ENCODE results near the gene GLIPR1L2. TPM values are rescaled to one million over a fixed set of nuclear protein-coding genes. Genes with fewer than 3 reads are reported as not detected.
"Not testable (repeated sequence)": the region's sequence is repeated elsewhere in the genome, so short reads cannot be mapped to it uniquely, and the experiment has no call there.

GLIPR1L2 gene
- not detected for polyA plus RNA-seq (2012; ENCODE audit: insufficient read depth, insufficient read length, low read depth)

DNA sequence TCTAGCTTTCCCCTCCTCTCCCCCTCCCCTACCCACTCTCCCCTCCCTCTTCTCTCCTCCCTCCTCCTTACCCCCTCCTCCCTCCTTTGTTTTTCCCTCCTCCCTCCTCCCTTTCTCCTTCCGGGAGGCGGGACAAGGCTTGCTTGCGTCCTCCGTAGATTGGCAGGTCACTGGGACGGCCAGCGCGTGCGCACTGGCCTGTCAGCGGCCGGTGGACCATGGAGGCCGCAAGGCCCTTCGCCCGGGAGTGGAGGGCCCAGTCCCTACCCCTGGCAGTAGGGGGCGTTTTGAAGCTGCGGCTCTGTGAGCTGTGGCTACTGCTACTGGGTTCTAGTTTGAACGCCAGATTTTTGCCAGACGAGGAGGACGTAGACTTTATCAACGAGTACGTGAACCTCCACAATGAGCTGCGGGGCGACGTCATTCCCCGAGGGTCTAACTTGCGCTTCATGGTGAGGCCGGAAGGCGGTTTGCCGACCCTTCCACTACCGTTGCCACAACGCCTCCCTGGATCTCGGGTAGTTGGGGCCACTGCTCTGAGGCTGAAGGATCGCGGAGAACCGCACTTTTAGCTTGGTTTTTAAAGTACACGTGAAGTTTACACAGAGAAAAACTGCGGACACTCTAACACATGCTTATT lies at the start of gene GLIPR1L2:
GLIPR1L2 (plus strand) TSS at position 191 of the 640 bp plus-strand sequence; CDS start at position 219, 28 bp downstream.
- Histone ChIP-seq H3K9me3 (no peaks in the 10 kb centered on the region), H3K4me1 (peaks cover 5% of the 10 kb centered on the region; the same call in 1 of the 2 replicates), H3K27me3 (peaks cover 1% of the 10 kb centered on the region; the same call in 1 of the 2 replicates), H3K4me3 (ENCODE audit: low read depth, low read length) (peak within 1 kb of the TSS; percentile 68), H3K36me3 (no peaks in the 10 kb centered on the region)
- TF ChIP-seq CTCF (IDR thresholded peaks at IDR 0.05; ENCODE audit: low read depth, low read length), result peak; percentile 92
- DNase-seq, result peak; percentile 97

GRCh38 chr12:75341873-75342272 lies 49.0 kb upstream of the GLIPR1L2 start:
- Histone ChIP-seq H3K27me3 (peaks cover 12% of the 10 kb centered on the region), H3K36me3 (no peaks in the 10 kb centered on the region), H3K4me1 (no peaks in the 10 kb centered on the region), H3K4me3 (ENCODE audit: low read depth, low read length) (no peak overlapping the region), H3K9me3 (no peaks in the 10 kb centered on the region)
- DNase-seq, result no peak
- no peak for TF ChIP-seq CTCF (IDR thresholded peaks at IDR 0.05; ENCODE audit: low read depth, low read length)

- Histone ChIP-seq H3K4me3 (ENCODE audit: low read depth, low read length) (no peak overlapping the region), H3K27me3 (peaks cover 16% of the 10 kb centered on the region), H3K9me3 (no peaks in the 10 kb centered on the region), H3K36me3 (no peaks in the 10 kb centered on the region), H3K4me1 (no peaks in the 10 kb centered on the region)
- TF ChIP-seq CTCF (IDR thresholded peaks at IDR 0.05; ENCODE audit: low read depth, low read length), result no peak
- no peak for DNase-seq
Measured at GRCh38 chr12:75345531-75345930, 45.4 kb upstream of the GLIPR1L2 start.

- not testable (repeated sequence) for H3K36me3 ChIP-seq; H3K9me3 ChIP-seq; H3K4me1 ChIP-seq; H3K4me3 ChIP-seq (ENCODE audit: low read depth, low read length); DNase-seq
- peaks cover 16% of the 10 kb centered on the region for H3K27me3 ChIP-seq
Measured at GRCh38 chr12:75346215-75346614, 44.7 kb upstream of the GLIPR1L2 start.

- no peak for TF ChIP-seq CTCF (IDR thresholded peaks at IDR 0.05; ENCODE audit: low read depth, low read length)
- DNase-seq, result no peak
- Histone ChIP-seq H3K4me1 (no peaks in the 10 kb centered on the region), H3K27me3 (peaks cover 13% of the 10 kb centered on the region), H3K4me3 (ENCODE audit: low read depth, low read length) (no peak overlapping the region), H3K9me3 (no peaks in the 10 kb centered on the region), H3K36me3 (no peaks in the 10 kb centered on the region)
Measured at GRCh38 chr12:75349946-75350345, 40.9 kb upstream of the GLIPR1L2 start.

DNA sequence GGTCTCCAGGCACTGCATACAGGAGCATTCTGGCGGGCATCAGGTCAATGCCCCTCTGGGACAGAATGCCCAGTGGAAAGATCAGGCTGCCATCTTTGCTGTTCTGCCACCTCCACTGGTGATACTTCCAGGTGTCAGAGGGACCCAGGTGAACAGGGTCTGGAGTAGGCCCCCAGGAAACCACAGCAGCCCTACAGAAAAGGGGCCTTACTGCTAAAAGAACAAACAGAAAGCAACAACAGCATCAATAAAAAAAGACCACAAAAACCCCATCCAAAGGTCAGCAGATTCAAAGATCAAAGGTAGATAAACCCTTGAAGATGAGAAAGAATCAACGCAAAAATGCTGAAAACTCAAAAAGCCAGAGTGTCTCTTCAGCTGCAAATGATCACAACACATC lies 40.5 kb upstream of the GLIPR1L2 start:
- Histone ChIP-seq H3K36me3 (no peaks in the 10 kb centered on the region), H3K4me3 (ENCODE audit: low read depth, low read length) (no peak overlapping the region), H3K4me1 (no peaks in the 10 kb centered on the region), H3K9me3 (no peaks in the 10 kb centered on the region), H3K27me3 (peaks cover 13% of the 10 kb centered on the region)
- DNase-seq, result no peak
- no peak for TF ChIP-seq CTCF (IDR thresholded peaks at IDR 0.05; ENCODE audit: low read depth, low read length)

Measured in BE2C (cell line).